ENCODE measurements around the gene LARGE1.

DNA sequence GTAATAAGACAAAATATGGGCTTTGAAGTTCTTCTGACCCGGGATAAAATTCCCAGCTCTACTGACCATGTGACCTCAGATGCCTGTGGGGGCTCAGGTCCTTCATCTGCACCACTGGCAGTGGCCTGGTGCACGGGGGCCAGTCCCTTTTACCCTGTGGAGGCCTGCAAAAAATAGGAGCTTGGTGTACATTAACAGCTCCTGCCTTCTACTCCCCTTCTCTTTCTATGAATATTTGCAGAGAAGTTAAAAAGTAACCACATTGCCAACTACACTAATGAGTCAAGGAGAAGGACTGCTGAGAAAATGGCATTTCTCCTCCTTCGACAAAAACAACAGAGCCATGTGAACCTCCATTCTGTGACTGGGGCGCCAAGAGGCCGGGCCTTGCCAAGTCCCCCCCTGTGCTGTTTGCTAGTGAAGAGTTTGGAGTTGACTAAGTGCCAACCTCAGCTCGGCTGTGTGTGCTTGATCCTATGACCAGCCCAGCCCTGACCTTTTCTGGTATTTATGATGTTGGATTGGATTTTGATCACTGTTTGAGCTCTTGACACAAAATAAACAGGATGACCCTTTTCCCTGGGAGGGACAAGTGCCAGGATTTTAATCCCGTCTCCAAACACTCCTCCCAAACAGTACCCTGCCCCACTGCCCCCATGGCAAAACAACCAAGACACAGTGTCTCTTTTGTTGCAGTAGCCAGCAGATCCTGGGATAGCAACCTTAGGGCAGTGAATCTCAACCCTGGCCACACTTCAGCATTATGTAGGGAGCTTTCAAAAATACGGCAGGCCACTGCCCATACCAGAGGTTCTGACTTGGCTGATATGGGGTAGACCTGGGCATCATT, 380.1 kb downstream of the LARGE1 start:
- TF ChIP-seq, protein P1, sequence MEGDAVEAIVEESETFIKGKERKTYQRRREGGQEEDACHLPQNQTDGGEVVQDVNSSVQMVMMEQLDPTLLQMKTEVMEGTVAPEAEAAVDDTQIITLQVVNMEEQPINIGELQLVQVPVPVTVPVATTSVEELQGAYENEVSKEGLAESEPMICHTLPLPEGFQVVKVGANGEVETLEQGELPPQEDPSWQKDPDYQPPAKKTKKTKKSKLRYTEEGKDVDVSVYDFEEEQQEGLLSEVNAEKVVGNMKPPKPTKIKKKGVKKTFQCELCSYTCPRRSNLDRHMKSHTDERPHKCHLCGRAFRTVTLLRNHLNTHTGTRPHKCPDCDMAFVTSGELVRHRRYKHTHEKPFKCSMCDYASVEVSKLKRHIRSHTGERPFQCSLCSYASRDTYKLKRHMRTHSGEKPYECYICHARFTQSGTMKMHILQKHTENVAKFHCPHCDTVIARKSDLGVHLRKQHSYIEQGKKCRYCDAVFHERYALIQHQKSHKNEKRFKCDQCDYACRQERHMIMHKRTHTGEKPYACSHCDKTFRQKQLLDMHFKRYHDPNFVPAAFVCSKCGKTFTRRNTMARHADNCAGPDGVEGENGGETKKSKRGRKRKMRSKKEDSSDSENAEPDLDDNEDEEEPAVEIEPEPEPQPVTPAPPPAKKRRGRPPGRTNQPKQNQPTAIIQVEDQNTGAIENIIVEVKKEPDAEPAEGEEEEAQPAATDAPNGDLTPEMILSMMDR (IDR thresholded peaks at IDR 0.05), result no peak
- TF ChIP-seq ZFX (IDR thresholded peaks at IDR 0.05; ENCODE audit: borderline replicate concordance), result no peak
